ENCODE data around the gene NT5E. TPM values are rescaled to one million over a fixed set of nuclear protein-coding genes. Genes with fewer than 3 reads are reported as not detected.

Gene NT5E
- total and polyA plus RNA-seq, 8 donors = 0.49 to 3.6 (median 2.2) TPM

- no peak for TF ChIP-seq CTCF (IDR thresholded peaks at IDR 0.05)
- intact Hi-C loops (cut with DNase I) = no loop called here
- FAIRE-seq (no peak), DNase-seq (no peak), ATAC-seq (no peak)
- Histone ChIP-seq H3K36me3 (no peaks in the 10 kb centered on the region), H3K27ac (no peak overlapping the region), H3K4me1 (peaks cover 0 to 7% (median 5%) of the 10 kb centered on the region in 3 donors), H3K27me3 (peaks cover 0 to 7% (median 2%) of the 10 kb centered on the region in 4 donors), H3K9me3 (no peaks in the 10 kb centered on the region), H3K4me3 (no peak overlapping the region)
- WGBS, 2 donors = 33 to 48% methylated on average over 4 of the region's 4 CpGs
Measured at GRCh38 chr6:85451565-85452306, 1.9 kb downstream of the NT5E start.

- Histone ChIP-seq H3K9me3 (no peaks in the 10 kb centered on the region), H3K4me3 (no peak overlapping the region), H3K27me3 (peaks cover 0 to 7% (median 2%) of the 10 kb centered on the region in 4 donors), H3K27ac (no peak overlapping the region), H3K4me1 (peaks cover 0 to 7% (median 5%) of the 10 kb centered on the region in 3 donors), H3K36me3 (no peaks in the 10 kb centered on the region)
- ATAC-seq (no peak), FAIRE-seq (no peak), DNase-seq (no peak)
- WGBS, 2 donors = 70 to 71% methylated on average over 5 of the region's 5 CpGs
- TF ChIP-seq CTCF (IDR thresholded peaks at IDR 0.05) = no peak
- intact Hi-C loops (cut with DNase I) = no loop called here
Measured at GRCh38 chr6:85452441-85452881, 2.6 kb downstream of the NT5E start.

DNA sequence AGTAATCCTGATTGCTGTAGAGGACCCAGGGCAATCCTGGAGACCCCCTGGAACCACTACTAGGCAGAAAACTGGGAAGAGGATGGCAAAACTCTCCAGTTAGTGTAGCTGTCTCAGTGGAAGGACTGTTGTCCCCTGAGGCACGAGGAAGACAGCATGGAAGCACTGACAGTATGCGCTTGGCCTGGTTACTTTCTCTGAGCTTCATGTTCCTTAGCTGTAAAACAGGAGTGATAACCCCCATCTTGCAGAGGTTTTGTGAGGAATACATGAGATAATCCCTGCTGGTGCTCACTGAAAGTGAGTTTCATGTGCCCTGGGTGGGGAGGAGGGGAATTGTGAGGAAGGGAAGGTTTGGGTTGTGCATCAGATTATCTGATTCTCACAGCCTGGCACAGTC lies 3.2 kb downstream of the NT5E start:
- H3K9me3 ChIP-seq = no peaks in the 10 kb centered on the region
- no peak for TF ChIP-seq CTCF (IDR thresholded peaks at IDR 0.05)
- no peak for ATAC-seq
- peaks cover 0 to 7% (median 5%) of the 10 kb centered on the region in 3 donors for H3K4me1 ChIP-seq
- no peak overlapping the region for H3K4me3 ChIP-seq
- H3K27me3 ChIP-seq = peaks cover 0 to 7% (median 2%) of the 10 kb centered on the region in 4 donors
- intact Hi-C loops (cut with DNase I) = no loop called here
- no peak for FAIRE-seq
- no peak for DNase-seq
- H3K27ac ChIP-seq = no peak overlapping the region
- no peaks in the 10 kb centered on the region for H3K36me3 ChIP-seq
- WGBS, 2 donors = 83 to 95% methylated on average over 2 of the region's 2 CpGs

DNA sequence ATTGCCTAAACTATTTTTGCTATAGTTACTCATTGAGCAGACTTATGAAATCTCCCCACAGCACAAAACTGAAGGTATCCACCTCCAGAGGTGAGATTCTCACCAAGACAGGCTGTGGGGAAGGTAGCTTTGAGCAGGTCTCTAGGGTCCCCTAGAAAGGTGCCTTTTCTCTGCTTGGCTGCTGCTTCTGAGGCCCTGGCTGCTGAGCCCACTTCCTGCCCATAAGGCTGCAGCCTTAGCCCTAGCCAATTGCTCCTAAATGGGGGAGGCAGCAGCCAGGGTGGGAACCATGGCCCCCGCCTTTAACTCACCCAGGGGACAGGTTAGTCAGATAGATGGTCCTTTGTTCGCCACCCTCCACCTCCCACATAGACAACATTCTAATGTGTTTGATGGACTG lies 3.6 kb downstream of the NT5E start:
- no peak overlapping the region for H3K4me3 ChIP-seq
- H3K9me3 ChIP-seq = no peaks in the 10 kb centered on the region
- H3K27me3 ChIP-seq = peaks cover 0 to 6% (median 2%) of the 10 kb centered on the region in 4 donors
- no peaks in the 10 kb centered on the region for H3K36me3 ChIP-seq
- H3K27ac ChIP-seq = no peak overlapping the region
- intact Hi-C loops (cut with DNase I) = no loop called here
- DNase-seq (no peak), ATAC-seq (no peak), FAIRE-seq (no peak)
- peaks cover 0 to 7% (median 5%) of the 10 kb centered on the region in 3 donors for H3K4me1 ChIP-seq
- TF ChIP-seq CTCF (IDR thresholded peaks at IDR 0.05) = no peak
- whole genome bisulfite sequencing, 2 donors = 68 to 92% methylated on average over 2 of the region's 2 CpGs

GRCh38 chr6:85455471-85456026 lies 5.7 kb downstream of the NT5E start:
- no peaks in the 10 kb centered on the region for H3K4me1 ChIP-seq
- FAIRE-seq = no peak
- no peak overlapping the region for H3K27ac ChIP-seq
- H3K9me3 ChIP-seq = no peaks in the 10 kb centered on the region
- no peak for DNase-seq
- no peak overlapping the region for H3K4me3 ChIP-seq
- H3K27me3 ChIP-seq = no peaks in the 10 kb centered on the region
- no peaks in the 10 kb centered on the region for H3K36me3 ChIP-seq
- ATAC-seq = no peak
- WGBS, 2 donors = 59 to 78% methylated on average over 3 of the region's 3 CpGs
- no peak for TF ChIP-seq CTCF (IDR thresholded peaks at IDR 0.05)
- intact Hi-C loops (cut with DNase I) = no loop called here

All from pancreas (tissue), 10 donors.